Measurements from ENCODE around the gene JPH4.

DNA sequence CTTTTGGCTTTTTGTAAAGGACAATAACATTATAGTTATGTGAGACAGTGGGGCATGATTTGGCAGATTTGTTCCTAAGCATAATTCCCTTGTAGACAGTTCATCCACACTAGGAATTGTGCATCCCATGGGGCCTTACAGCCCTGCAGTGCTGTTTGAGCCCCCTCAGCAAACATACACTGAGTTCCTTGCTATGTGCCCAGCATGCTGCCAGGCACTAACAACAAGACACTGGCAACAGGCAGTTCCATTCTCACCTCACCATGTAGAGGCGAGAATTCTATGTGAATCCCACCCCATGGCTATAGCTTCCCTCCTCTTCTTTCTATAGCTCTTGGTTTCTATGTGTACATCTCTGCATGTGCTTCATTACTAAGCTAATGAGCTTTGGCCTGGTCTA is 20.6 kb downstream of the JPH4 start:
- no peak for TF ChIP-seq POLR2A (IDR thresholded peaks at IDR 0.05)
- TF ChIP-seq, protein P1, sequence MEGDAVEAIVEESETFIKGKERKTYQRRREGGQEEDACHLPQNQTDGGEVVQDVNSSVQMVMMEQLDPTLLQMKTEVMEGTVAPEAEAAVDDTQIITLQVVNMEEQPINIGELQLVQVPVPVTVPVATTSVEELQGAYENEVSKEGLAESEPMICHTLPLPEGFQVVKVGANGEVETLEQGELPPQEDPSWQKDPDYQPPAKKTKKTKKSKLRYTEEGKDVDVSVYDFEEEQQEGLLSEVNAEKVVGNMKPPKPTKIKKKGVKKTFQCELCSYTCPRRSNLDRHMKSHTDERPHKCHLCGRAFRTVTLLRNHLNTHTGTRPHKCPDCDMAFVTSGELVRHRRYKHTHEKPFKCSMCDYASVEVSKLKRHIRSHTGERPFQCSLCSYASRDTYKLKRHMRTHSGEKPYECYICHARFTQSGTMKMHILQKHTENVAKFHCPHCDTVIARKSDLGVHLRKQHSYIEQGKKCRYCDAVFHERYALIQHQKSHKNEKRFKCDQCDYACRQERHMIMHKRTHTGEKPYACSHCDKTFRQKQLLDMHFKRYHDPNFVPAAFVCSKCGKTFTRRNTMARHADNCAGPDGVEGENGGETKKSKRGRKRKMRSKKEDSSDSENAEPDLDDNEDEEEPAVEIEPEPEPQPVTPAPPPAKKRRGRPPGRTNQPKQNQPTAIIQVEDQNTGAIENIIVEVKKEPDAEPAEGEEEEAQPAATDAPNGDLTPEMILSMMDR (IDR thresholded peaks at IDR 0.05) = no peak

Measured in stomach (tissue), 4 donors.